ENCODE results near the gene FXYD5. TPM values are rescaled to one million over a fixed set of nuclear protein-coding genes. Genes with fewer than 3 reads are reported as not detected.

FXYD5 gene
- total and polyA plus RNA-seq, 2 donors (not counting 3 experiments of a cell fraction or from before 2014, with no cell fraction given) = 223 to 290 TPM

GRCh38 chr19:35170359-35171061 is 16.0 kb downstream of the FXYD5 start:
- no peaks in the 10 kb centered on the region for H4K20me1 ChIP-seq (replicated peaks; ENCODE audit: control insufficient read depth, extremely low read depth, insufficient read depth, low read length)
- no peak for TF ChIP-seq JUN (IDR thresholded peaks at IDR 0.05; ENCODE audit: borderline replicate concordance, insufficient read depth, insufficient read length, low read depth)
- no peak for TF ChIP-seq POLR2A (IDR thresholded peaks at IDR 0.05; ENCODE audit: low read depth, low read length)
- TF ChIP-seq GATA2 (IDR thresholded peaks at IDR 0.05; ENCODE audit: insufficient read depth, insufficient read length, low read depth, low read length) = no peak
- TF ChIP-seq EZH2 (IDR thresholded peaks at IDR 0.05; ENCODE audit: borderline replicate concordance, low read depth, low read length, severe bottlenecking) = no peak
- no peak for TF ChIP-seq MAX (IDR thresholded peaks at IDR 0.05; ENCODE audit: insufficient read depth, insufficient read length)
- TF ChIP-seq CTCF (IDR thresholded peaks at IDR 0.05; ENCODE audit: extremely low read depth in 1 of 2, insufficient read depth in 1 of 2, low read depth in 1 of 2, low read length in 2 of 2) = no peak
- no peak for TF ChIP-seq FOS (IDR thresholded peaks at IDR 0.05; ENCODE audit: borderline replicate concordance, insufficient read depth, low read length)
- TF ChIP-seq MYC (IDR thresholded peaks at IDR 0.05; ENCODE audit: low read depth, low read length) = no peak
- TF ChIP-seq POLR2AphosphoS5 (IDR thresholded peaks at IDR 0.05; ENCODE audit: insufficient read depth, low read depth, low read length) = no peak
- no peaks in the 10 kb centered on the region for H3K4me1 ChIP-seq (ENCODE audit: control insufficient read depth, extremely low read depth, insufficient read depth, low read length)
- no peaks in the 10 kb centered on the region for H3K79me2 ChIP-seq (ENCODE audit: control insufficient read depth, insufficient read depth, low read length)
- no peaks in the 10 kb centered on the region for H3K9me1 ChIP-seq (replicated peaks; ENCODE audit: control insufficient read depth, extremely low read depth, insufficient read depth, low read length)
- H3K36me3 ChIP-seq (ENCODE audit: control insufficient read depth in 2 of 2, extremely low read depth in 1 of 2, insufficient read depth in 2 of 2, low read length in 2 of 2) = peaks cover 10 to 18% of the 10 kb centered on the region in 2 experiments
- H3K9ac ChIP-seq (replicated peaks; ENCODE audit: extremely low read depth, insufficient read depth, low read length) = no peak overlapping the region
- dilution Hi-C loops (cut with MboI; ENCODE audit: extremely low pct_ligation_motif_present, low sequenced_read_pairs) (no loop called here), intact Hi-C loops (cut with micrococcal nuclease) (no loop called here)
- DNase-seq (ENCODE audit: low read depth, low spot score) (no peak), FAIRE-seq (no peak)
- POLR2A ChIA-PET = no interaction called here
- no peaks in the 10 kb centered on the region for H3K27me3 ChIP-seq (ENCODE audit: control insufficient read depth in 2 of 2, insufficient read depth in 2 of 2, low read length in 2 of 2)
- no peaks in the 10 kb centered on the region for H3K9me3 ChIP-seq (replicated peaks; ENCODE audit: control insufficient read depth, insufficient read depth, low read length)
- no peak overlapping the region for H3K27ac ChIP-seq (ENCODE audit: insufficient read depth, low read depth, low read length)
- BruUV-seq (replicated peaks) = no TSS peak
- H3K4me3 ChIP-seq (replicated peaks in 1 of 3; ENCODE audit: insufficient read depth in 1 of 3, low read depth in 1 of 3, low read length in 3 of 3) = no peak overlapping the region
- CTCF ChIA-PET = interaction anchor here (1.0 to 2.1 kb wide), 4 partner anchors 10 to 29 kb away, joined by 3 to 7 read pairs (median 3); partner anchors contain the start of gene FXYD5
- no peak overlapping the region for H2AFZ ChIP-seq (ENCODE audit: low read depth, low read length)
- no peak overlapping the region for H3K4me2 ChIP-seq (ENCODE audit: insufficient read depth, low read length)

Measured in endothelial cell of umbilical vein (primary cell).